ENCODE results near the gene FOXP3. TPM values are rescaled to one million over a fixed set of nuclear protein-coding genes. Genes with fewer than 3 reads are reported as not detected.

Gene FOXP3
- total and polyA plus RNA-seq, 12 donors, result 0.04 to 1.2 TPM; not detected in 10

DNA sequence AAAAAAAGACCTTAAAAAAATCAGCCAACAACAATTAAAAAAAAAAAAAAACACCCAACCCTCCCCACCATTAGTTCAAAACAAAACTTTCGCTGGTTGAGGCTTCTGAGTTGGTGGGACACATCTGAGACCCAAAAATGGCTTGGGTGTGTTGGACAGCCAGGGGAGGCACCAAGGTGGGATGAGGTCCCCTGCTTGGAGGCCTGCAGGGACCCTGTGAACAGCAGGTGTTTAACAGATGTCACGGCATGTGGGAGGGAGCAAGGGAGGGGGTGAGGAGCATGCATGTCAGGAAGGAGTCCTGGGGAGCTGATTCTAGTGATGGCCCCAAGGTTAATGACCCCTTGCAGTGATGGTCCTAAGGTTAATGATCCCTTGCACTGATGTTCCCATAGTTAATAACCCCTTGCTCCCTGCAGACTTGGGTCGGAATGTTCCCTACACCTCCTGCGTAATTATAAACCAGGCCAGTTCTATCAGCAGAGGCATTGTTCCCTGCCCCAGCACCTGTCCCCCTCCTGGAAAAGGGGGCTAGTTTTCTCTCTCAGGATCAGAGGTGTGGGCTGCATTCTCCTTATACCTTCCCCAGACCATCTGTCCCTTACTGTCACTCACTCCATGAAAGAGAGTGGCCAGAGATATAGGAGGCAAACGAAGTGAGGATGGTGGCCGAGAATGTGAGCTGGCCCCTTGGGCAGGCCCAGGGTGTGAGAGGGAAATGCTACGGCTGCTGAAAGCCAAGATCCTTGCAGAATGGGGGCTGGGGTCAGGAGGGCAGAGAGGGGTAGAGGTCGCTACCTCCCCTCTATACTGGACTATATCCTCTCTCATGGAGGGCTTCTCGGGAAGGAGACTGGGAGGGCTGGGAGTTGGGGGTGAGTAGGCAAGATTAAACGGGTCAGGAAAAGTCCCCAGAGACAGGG lies 2.3 kb upstream of the FOXP3 start:
- H3K4me3 ChIP-seq, result no peak overlapping the region
- DNase-seq (no peak), ATAC-seq (no peak)
- H3K27ac ChIP-seq, result no peak overlapping the region
- TF ChIP-seq CTCF (IDR thresholded peaks at IDR 0.05), result no peak
- 76 to 80% methylated on average over 9 to 10 of the region's 10 CpGs for WGBS, 2 donors
- H3K9me3 ChIP-seq, result no peaks in the 10 kb centered on the region
- peaks cover 0 to 20% (median 14%) of the 10 kb centered on the region in 9 donors for H3K4me1 ChIP-seq
- H3K27me3 ChIP-seq, result peaks cover 0 to 7% (median 0%) of the 10 kb centered on the region in 7 donors
- intact Hi-C loops (cut with DNase I), result loop anchor here in 1 of 10 donors (10.0 kb wide), 1 partner anchor 72 kb away; no protein-coding TSS in a partner anchor
- H3K36me3 ChIP-seq, result no peaks in the 10 kb centered on the region

- H3K9me3 ChIP-seq, result no peaks in the 10 kb centered on the region
- no peak overlapping the region for H3K27ac ChIP-seq
- no peak for TF ChIP-seq CTCF (IDR thresholded peaks at IDR 0.05)
- H3K27me3 ChIP-seq, result peaks cover 0 to 7% (median 0%) of the 10 kb centered on the region in 7 donors
- no peak for ATAC-seq
- no peak for DNase-seq
- intact Hi-C loops (cut with DNase I), result loop anchor here in 1 of 10 donors (10.0 kb wide), 1 partner anchor 69 kb away; no protein-coding TSS in a partner anchor
- H3K4me1 ChIP-seq, result peaks cover 0 to 4% (median 0%) of the 10 kb centered on the region in 9 donors
- 86 to 88% methylated on average over 10 of the region's 10 CpGs for WGBS, 2 donors
- no peak overlapping the region for H3K4me3 ChIP-seq
- no peaks in the 10 kb centered on the region for H3K36me3 ChIP-seq
These were observed 879 bp downstream of the FOXP3 start for GRCh38 chrX:49263631-49264030.

- Histone ChIP-seq H3K36me3 (no peaks in the 10 kb centered on the region), H3K27me3 (peaks cover 0 to 7% (median 0%) of the 10 kb centered on the region in 7 donors), H3K9me3 (no peaks in the 10 kb centered on the region), H3K4me1 (no peaks in the 10 kb centered on the region), H3K27ac (no peak overlapping the region), H3K4me3 (no peak overlapping the region)
- intact Hi-C loops (cut with DNase I), result loop anchor here in 1 of 10 donors (10.0 kb wide), 1 partner anchor 68 kb away; no protein-coding TSS in a partner anchor
- whole genome bisulfite sequencing, 2 donors, result 68 to 86% methylated on average over 1 of the region's 1 CpG
- no peak for TF ChIP-seq CTCF (IDR thresholded peaks at IDR 0.05)
- no peak for ATAC-seq
- no peak for DNase-seq
These were observed 1.9 kb downstream of the FOXP3 start for GRCh38 chrX:49262603-49263002.

GRCh38 chrX:49260221-49260985 lies 4.1 kb downstream of the FOXP3 start:
- DNase-seq (no peak), ATAC-seq (no peak)
- intact Hi-C loops (cut with DNase I), result loop anchor here in 1 of 10 donors (10.0 kb wide), 1 partner anchor 66 kb away; no protein-coding TSS in a partner anchor
- peaks cover 0 to 5% (median 0%) of the 10 kb centered on the region in 7 donors for H3K27me3 ChIP-seq
- no peak for TF ChIP-seq CTCF (IDR thresholded peaks at IDR 0.05)
- H3K4me3 ChIP-seq, result no peak overlapping the region
- H3K27ac ChIP-seq, result no peak overlapping the region
- H3K4me1 ChIP-seq, result no peaks in the 10 kb centered on the region
- WGBS, 2 donors, result 95 to 97% methylated on average over 17 of the region's 17 CpGs
- no peaks in the 10 kb centered on the region for H3K9me3 ChIP-seq
- H3K36me3 ChIP-seq, result no peaks in the 10 kb centered on the region
